Thyroid gland (tissue), 4 donors: ENCODE data around the gene ENOX1.

Experiments
- CTCF ChIP-seq, 6 experiments: fragments of 200-600 bp in 3 of 6; fragments of 450-650 bp in 3 of 6; sonication (generic) in 3 of 6; IDR thresholded peaks; one replicate each; pipeline ENCODE4 v1.5.1; 2016 to 2019; ENCODE audit warnings: antibody characterized with exemption in 6 of 6, mild to moderate bottlenecking in 2 of 6, inconsistent platforms in 1 of 6, moderate library complexity in 1 of 6
- POLR2A ChIP-seq, 2 donors: fragments of 450-650 bp; IDR thresholded peaks; one replicate each; pipeline ENCODE4 v1.6.1; 2017; ENCODE audit warnings: antibody characterized with exemption in 2 of 2, mild to moderate bottlenecking in 2 of 2, moderate library complexity in 1 of 2

GRCh38 chr13:43180837-43181236, 605.9 kb downstream of the ENOX1 start:
- TF ChIP-seq CTCF (IDR thresholded peaks at IDR 0.05) (no peak), POLR2A (IDR thresholded peaks at IDR 0.05) (no peak)
